Activated CD4-positive, alpha-beta T cell treated with anti-CD3 and anti-CD28 coated beads, Interleukin-2, amount 50 U/mL, for 24 hours (primary cell): ENCODE results near the gene RTN1.

ENCODE experiments used
- DNase-seq, 2 donors: peaks; one replicate each; pipeline ENCODE4 v3.0.0-alpha.2; 2020; ENCODE audit warnings: low read depth in 1 of 2, low spot score in 1 of 2

RTN1 gene

GRCh38 chr14:59870277-59871165 is at the start of gene RTN1:
Gene RTN1, minus strand, starts transcription at chr14:59870776. Its CDS starts 146 bp downstream, at chr14:59870630.
- no peak for DNase-seq

GRCh38 chr14:59920378-59920683 is 49.8 kb upstream of the RTN1 start:
- no peak for DNase-seq

- DNase-seq: no peak
Observed at GRCh38 chr14:59919570-59920377, 49.2 kb upstream of the RTN1 start, which contains the start of gene LRRC9. Gene LRRC9, plus strand, starts transcription at chr14:59920144.

GRCh38 chr14:59918824-59919569 is 48.4 kb upstream of the RTN1 start:
- DNase-seq: no peak

- no peak for DNase-seq
Observed at GRCh38 chr14:59913187-59913586, 42.6 kb upstream of the RTN1 start.

- no peak for DNase-seq
Observed at GRCh38 chr14:59912443-59912842, 41.9 kb upstream of the RTN1 start.

GRCh38 chr14:59905188-59905587 is 34.6 kb upstream of the RTN1 start:
- DNase-seq: no peak

- DNase-seq: no peak
Observed at GRCh38 chr14:59904184-59904583, 33.6 kb upstream of the RTN1 start.

- no peak for DNase-seq
Observed at GRCh38 chr14:59900556-59900955, 30.0 kb upstream of the RTN1 start.

- DNase-seq: no peak
Observed at GRCh38 chr14:59897757-59898383, 27.3 kb upstream of the RTN1 start.

- no peak for DNase-seq
Observed at GRCh38 chr14:59895721-59896120, 25.1 kb upstream of the RTN1 start.

- no peak for DNase-seq
Observed at GRCh38 chr14:59890676-59891075, 20.1 kb upstream of the RTN1 start.

- no peak for DNase-seq
Observed at GRCh38 chr14:59882957-59883356, 12.4 kb upstream of the RTN1 start.

- no peak for DNase-seq
Observed at GRCh38 chr14:59871166-59871495, 555 bp upstream of the RTN1 start.

- DNase-seq: no peak
Observed at GRCh38 chr14:59869381-59870255, 958 bp downstream of the RTN1 start.

GRCh38 chr14:59868021-59868420 is 2.6 kb downstream of the RTN1 start:
- DNase-seq: no peak

- DNase-seq: no peak
Observed at GRCh38 chr14:59863806-59864525, 6.6 kb downstream of the RTN1 start.

- no peak for DNase-seq
Observed at GRCh38 chr14:59857328-59857727, 13.2 kb downstream of the RTN1 start.

- no peak for DNase-seq
Observed at GRCh38 chr14:59852350-59852749, 18.2 kb downstream of the RTN1 start.

- DNase-seq: no peak
Observed at GRCh38 chr14:59850458-59850857, 20.1 kb downstream of the RTN1 start.
